Measurements from ENCODE around the gene C10orf90. TPM values are rescaled to one million over a fixed set of nuclear protein-coding genes. Genes with fewer than 3 reads are reported as not detected.

C10orf90 gene
- total and polyA plus RNA-seq, 2 experiments from 2014 or later = 0.20 TPM; not detected in 1

GRCh38 chr10:126439942-126440341 lies 230.6 kb downstream of the C10orf90 start:
- TF ChIP-seq EZH2phosphoT487 (IDR thresholded peaks at IDR 0.05; ENCODE audit: low read depth, severe bottlenecking, unreplicated experiment) = no peak
- TF ChIP-seq CTCF (IDR thresholded peaks at IDR 0.05; ENCODE audit: poor library complexity) = no peak
- TF ChIP-seq EZH2 (IDR thresholded peaks at IDR 0.05; ENCODE audit: borderline replicate concordance) = no peak
- Histone ChIP-seq H3K27ac (no peak overlapping the region), H3K9me3 (ENCODE audit: low read depth) (no peaks in the 10 kb centered on the region), H3K4me2 (no peak overlapping the region), H3K9me2 (replicated peaks; ENCODE audit: insufficient read depth) (no peaks in the 10 kb centered on the region), H4K20me1 (ENCODE audit: insufficient read depth, poor library complexity, severe bottlenecking) (no peaks in the 10 kb centered on the region), H3K27me3 (no peaks in the 10 kb centered on the region), H2AFZ (no peak overlapping the region), H3K4me1 (ENCODE audit: insufficient read depth) (no peaks in the 10 kb centered on the region), H3K79me2 (no peaks in the 10 kb centered on the region), H3K4me3 (no peak overlapping the region), H3K36me3 (replicated peaks; ENCODE audit: insufficient read depth, low read depth) (no peaks in the 10 kb centered on the region)
- WGBS (ENCODE audit: low lambda C conversion rate, missing lambda C conversion rate) = 90% methylated on average over 3 of the region's 3 CpGs
- DNase-seq (ENCODE audit: low spot score) = no peak

- H3K36me3 ChIP-seq (replicated peaks; ENCODE audit: insufficient read depth, low read depth) = no peaks in the 10 kb centered on the region
These were observed 232.1 kb downstream of the C10orf90 start for GRCh38 chr10:126438407-126438783.

DNA sequence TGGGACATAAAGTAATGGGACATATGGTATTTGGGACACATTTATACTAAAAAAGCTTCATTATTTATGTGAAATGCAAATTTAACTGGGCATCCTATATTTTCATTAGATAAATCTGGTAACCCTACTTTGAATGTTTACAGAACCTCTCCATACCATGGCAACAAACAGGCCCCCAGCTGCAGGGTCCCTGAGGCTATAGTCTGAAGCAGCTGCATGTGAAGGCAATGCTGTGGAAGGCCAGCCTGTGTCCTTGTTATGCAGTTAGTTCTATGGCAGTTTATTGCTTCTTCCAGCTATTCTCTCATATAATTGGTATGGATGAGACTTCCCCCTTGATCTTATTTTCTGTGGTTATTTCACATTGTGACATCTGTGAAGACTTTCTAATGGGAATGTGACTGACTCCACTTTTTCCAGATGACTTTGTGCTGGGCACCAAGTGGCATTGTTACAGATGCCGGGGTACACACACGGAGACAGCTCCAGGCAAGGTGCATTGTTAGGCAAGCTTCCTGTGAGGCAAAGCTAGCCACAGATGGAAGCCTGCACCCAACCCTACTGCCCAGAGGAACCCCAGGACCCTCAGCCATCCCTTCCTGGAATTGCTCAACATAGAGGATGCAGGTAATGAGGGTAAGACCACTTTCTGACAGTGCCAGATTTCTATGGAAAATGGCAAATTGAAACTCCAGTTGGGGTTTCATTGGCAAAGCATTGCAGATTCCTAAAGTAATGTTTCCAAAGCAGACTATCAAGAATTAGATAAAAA lies 232.7 kb downstream of the C10orf90 start:
- Histone ChIP-seq H3K27ac (no peak overlapping the region), H3K36me3 (replicated peaks; ENCODE audit: insufficient read depth, low read depth) (no peaks in the 10 kb centered on the region), H3K9me2 (replicated peaks; ENCODE audit: insufficient read depth) (no peaks in the 10 kb centered on the region), H3K4me3 (no peak overlapping the region), H3K79me2 (no peaks in the 10 kb centered on the region), H3K27me3 (peaks cover 3% of the 10 kb centered on the region), H3K9me3 (ENCODE audit: low read depth) (no peaks in the 10 kb centered on the region), H3K4me1 (ENCODE audit: insufficient read depth) (no peaks in the 10 kb centered on the region), H2AFZ (no peak overlapping the region), H3K4me2 (no peak overlapping the region), H4K20me1 (ENCODE audit: insufficient read depth, poor library complexity, severe bottlenecking) (no peaks in the 10 kb centered on the region)
- DNase-seq (ENCODE audit: low spot score) = no peak
- no peak for TF ChIP-seq EZH2 (IDR thresholded peaks at IDR 0.05; ENCODE audit: borderline replicate concordance)
- no peak for TF ChIP-seq EZH2phosphoT487 (IDR thresholded peaks at IDR 0.05; ENCODE audit: low read depth, severe bottlenecking, unreplicated experiment)
- TF ChIP-seq CTCF (IDR thresholded peaks at IDR 0.05; ENCODE audit: poor library complexity) = no peak
- WGBS (ENCODE audit: low lambda C conversion rate, missing lambda C conversion rate) = 75% methylated on average over 2 of the region's 2 CpGs

More at GRCh38 chr10:126438407-126438783, 232.1 kb downstream of the C10orf90 start:
- Histone ChIP-seq H3K27ac (no peak overlapping the region), H3K27me3 (peaks cover 3% of the 10 kb centered on the region), H3K79me2 (no peaks in the 10 kb centered on the region), H4K20me1 (ENCODE audit: insufficient read depth, poor library complexity, severe bottlenecking) (no peaks in the 10 kb centered on the region), H3K9me3 (ENCODE audit: low read depth) (no peaks in the 10 kb centered on the region), H3K4me1 (ENCODE audit: insufficient read depth) (no peaks in the 10 kb centered on the region), H3K4me3 (no peak overlapping the region), H2AFZ (no peak overlapping the region), H3K9me2 (replicated peaks; ENCODE audit: insufficient read depth) (no peaks in the 10 kb centered on the region), H3K4me2 (no peak overlapping the region)
- TF ChIP-seq CTCF (IDR thresholded peaks at IDR 0.05; ENCODE audit: poor library complexity) = no peak
- TF ChIP-seq EZH2phosphoT487 (IDR thresholded peaks at IDR 0.05; ENCODE audit: low read depth, severe bottlenecking, unreplicated experiment) = no peak
- no peak for TF ChIP-seq EZH2 (IDR thresholded peaks at IDR 0.05; ENCODE audit: borderline replicate concordance)
- WGBS (ENCODE audit: low lambda C conversion rate, missing lambda C conversion rate) = 77% methylated on average over 2 of the region's 2 CpGs
- no peak for DNase-seq (ENCODE audit: low spot score)

All from hepatocyte (in vitro differentiated cells).